Natural killer cell (primary cell): Measurements from ENCODE around the gene FBXO28. TPM values are rescaled to one million over a fixed set of nuclear protein-coding genes. Genes with fewer than 3 reads are reported as not detected.
A peak's percentile ranks its signal among the peaks of the same experiment; 100 is the strongest.

Experiments
- ATAC-seq, 3 donors: fragments of 150-1000 bp in 2 of 3; fragments of 200-7000 bp in 1 of 3; cut with Tn5 transposase; 1 replicate in 1 of 3; 2 replicates in 2 of 3; pipeline ENCODE4 v1.10.0; 2021; ENCODE audit warnings: mild to moderate bottlenecking in 2 of 3, moderate library complexity in 2 of 3
- DNase-seq, 2 donors: peaks; one replicate each; pipeline versions ENCODE4 v3.0.0 to v3.0.0-alpha.2; 2013 to 2021; ENCODE audit warnings: mixed read lengths in 1 of 2
- H3K27ac ChIP-seq: one replicate; pipeline ENCODE4 v1.5.1; 2013; ENCODE audit warnings: mild to moderate bottlenecking, low read length
- H3K27me3 ChIP-seq: one replicate; pipeline ENCODE4 v1.6.1; 2013; ENCODE audit warnings: low read length; ENCODE audit not compliant: control insufficient read depth, insufficient read depth
- H3K36me3 ChIP-seq: one replicate; pipeline ENCODE4 v1.6.1; 2013; ENCODE audit warnings: low read length; ENCODE audit not compliant: control insufficient read depth, insufficient read depth
- H3K4me1 ChIP-seq: one replicate; pipeline ENCODE4 v1.6.1; 2013; ENCODE audit warnings: low read length; ENCODE audit not compliant: control insufficient read depth, insufficient read depth
- H3K4me3 ChIP-seq: one replicate; pipeline ENCODE4 v1.5.1; 2013; ENCODE audit warnings: low read length
- H3K9me3 ChIP-seq: one replicate; pipeline ENCODE4 v1.6.1; 2013; ENCODE audit warnings: low read length; ENCODE audit not compliant: control insufficient read depth, insufficient read depth
- H3K27ac Mint-ChIP-seq, 2 donors: one replicate each; pipeline ENCODE4 v1.8.0; 2022; ENCODE audit warnings: mild to moderate bottlenecking in 2 of 2, mixed read lengths in 2 of 2, moderate library complexity in 1 of 2
- H3K27me3 Mint-ChIP-seq, 2 donors: one replicate each; pipeline ENCODE4 v1.8.0; 2022; ENCODE audit warnings: low read depth in 2 of 2, mixed read lengths in 2 of 2
- H3K36me3 Mint-ChIP-seq: one replicate; pipeline ENCODE4 v1.8.0; 2022; ENCODE audit warnings: mixed read lengths
- H3K4me1 Mint-ChIP-seq, 2 donors: one replicate each; pipeline ENCODE4 v1.8.0; 2022; ENCODE audit warnings: mixed read lengths in 2 of 2
- H3K4me3 Mint-ChIP-seq: one replicate; pipeline ENCODE4 v1.8.0; 2022; ENCODE audit warnings: mild to moderate bottlenecking, moderate library complexity, mixed read lengths
- H3K9me3 Mint-ChIP-seq, 2 donors: one replicate each; pipeline ENCODE4 v1.8.0; 2022; ENCODE audit warnings: mixed read lengths in 2 of 2
- CTCF ChIP-seq: fragments of 200-600 bp; IDR thresholded peaks from one replicate; pipeline ENCODE4 v1.8.0; 2022; ENCODE audit warnings: antibody characterized with exemption
- WGBS: methylation state at CpG from one replicate; pipeline ENCODE4 v1.1.7; 2013; ENCODE audit warnings: missing lambda C conversion rate; ENCODE audit not compliant: insufficient coverage; 5-methylcytosine and 5-hydroxymethylcytosine counted together
- intact Hi-C: fragments of 100-400 bp; cut with micrococcal nuclease; formaldehyde crosslinking; loops from one replicate; pipeline ENCODE4 v1.14.2; 2022
- total RNA-seq, 4 donors: library from RNA; stranded (reverse); fragments of 120-200 nt in 1 of 4; gene quantifications; one replicate each; pipeline versions ENCODE4 v1.2.3 to v1.2.4, GENCODE V29; 2013 to 2022

Gene FBXO28
- total RNA-seq, 3 donors from 2014 or later (not counting 1 experiment from before 2014, with no cell fraction given), result 26.2 to 28.4 (median 28.1) TPM

- peaks cover 6% of the 10 kb centered on the region for H3K36me3 ChIP-seq
- peak overlapping the region; percentile 95 for H3K27ac ChIP-seq
- no peaks in the 10 kb centered on the region for H3K36me3 Mint-ChIP-seq
- H3K9me3 Mint-ChIP-seq, result no peaks in the 10 kb centered on the region
- no peak for TF ChIP-seq CTCF
- no peaks in the 10 kb centered on the region for H3K9me3 ChIP-seq
- peak overlapping the region; percentile 97 for H3K4me3 Mint-ChIP-seq
- peak overlapping the region; percentile 87 for H3K4me3 ChIP-seq
- DNase-seq (no peak), ATAC-seq (peak in 1 of 3 donors; percentile 1)
- no peaks in the 10 kb centered on the region for H3K27me3 ChIP-seq
- H3K4me1 ChIP-seq, result peaks cover 8% of the 10 kb centered on the region
- WGBS, result 3% methylated on average over 9 of the region's 11 CpGs
- H3K4me1 Mint-ChIP-seq, result peaks cover 23 to 36% of the 10 kb centered on the region in 2 donors
- intact Hi-C loops, result loop anchor here (5.0 kb wide), 1 partner anchor 68 kb away; the partner anchor contains the start of gene DEGS1
- peaks cover 0 to 5% of the 10 kb centered on the region in 2 donors for H3K27me3 Mint-ChIP-seq
- peak overlapping the region; percentile 89 to 94 for H3K27ac Mint-ChIP-seq
Observed at GRCh38 chr1:224114787-224115175, 870 bp downstream of the FBXO28 start.

GRCh38 chr1:224116131-224116530 is 2.2 kb downstream of the FBXO28 start:
- no peak overlapping the region for H3K4me3 ChIP-seq
- H3K9me3 ChIP-seq, result no peaks in the 10 kb centered on the region
- intact Hi-C loops, result loop anchor here (1.0 to 5.0 kb wide), 3 partner anchors 66 to 341 kb away; partner anchors contain the start of gene DEGS1
- TF ChIP-seq CTCF, result peak; percentile 68
- H3K9me3 Mint-ChIP-seq, result no peaks in the 10 kb centered on the region
- H3K36me3 Mint-ChIP-seq, result no peaks in the 10 kb centered on the region
- peaks cover 8% of the 10 kb centered on the region for H3K4me1 ChIP-seq
- peak overlapping the region; percentile 44 to 94 for H3K27ac Mint-ChIP-seq
- peaks cover 29 to 38% of the 10 kb centered on the region in 2 donors for H3K4me1 Mint-ChIP-seq
- no peaks in the 10 kb centered on the region for H3K27me3 ChIP-seq
- peaks cover 12% of the 10 kb centered on the region for H3K36me3 ChIP-seq
- no peak overlapping the region for H3K27ac ChIP-seq
- WGBS, result 27% methylated on average over 4 of the region's 4 CpGs
- ATAC-seq, result peak in 2 of 3 donors; percentile 21 to 27
- DNase-seq, result peak in 1 of 2 donors; percentile 71
- H3K27me3 Mint-ChIP-seq, result peaks cover 0 to 3% of the 10 kb centered on the region in 2 donors
- H3K4me3 Mint-ChIP-seq, result peak overlapping the region; percentile 73

GRCh38 chr1:224118688-224119087 is 4.8 kb downstream of the FBXO28 start:
- no peak for DNase-seq
- H3K36me3 Mint-ChIP-seq, result no peaks in the 10 kb centered on the region
- H3K27ac ChIP-seq, result no peak overlapping the region
- H3K4me1 ChIP-seq, result peaks cover 6% of the 10 kb centered on the region
- H3K27me3 ChIP-seq, result no peaks in the 10 kb centered on the region
- no peaks in the 10 kb centered on the region for H3K9me3 Mint-ChIP-seq
- no peak overlapping the region for H3K4me3 ChIP-seq
- no peaks in the 10 kb centered on the region for H3K9me3 ChIP-seq
- peaks cover 24 to 38% of the 10 kb centered on the region in 2 donors for H3K4me1 Mint-ChIP-seq
- peaks cover 12% of the 10 kb centered on the region for H3K36me3 ChIP-seq
- intact Hi-C loops, result loop anchor here (5.0 kb wide), 1 partner anchor 64 kb away; the partner anchor contains the start of gene DEGS1
- no peaks in the 10 kb centered on the region for H3K27me3 Mint-ChIP-seq
- no peak overlapping the region for H3K4me3 Mint-ChIP-seq
- no peak for ATAC-seq
- no peak overlapping the region for H3K27ac Mint-ChIP-seq
- WGBS, result 88% methylated on average over 1 of the region's 1 CpG
- no peak for TF ChIP-seq CTCF

- Histone ChIP-seq H3K4me3 (no peak overlapping the region), H3K4me1 (no peaks in the 10 kb centered on the region), H3K27me3 (no peaks in the 10 kb centered on the region), H3K27ac (no peak overlapping the region), H3K9me3 (no peaks in the 10 kb centered on the region), H3K36me3 (peaks cover 12% of the 10 kb centered on the region)
- Mint-ChIP-seq H3K4me3 (no peak overlapping the region), H3K9me3 (no peaks in the 10 kb centered on the region), H3K36me3 (no peaks in the 10 kb centered on the region), H3K27ac (no peak overlapping the region), H3K4me1 (peaks cover 25 to 29% of the 10 kb centered on the region in 2 donors), H3K27me3 (no peaks in the 10 kb centered on the region)
- 97% methylated on average over 2 of the region's 4 CpGs for WGBS
- TF ChIP-seq CTCF, result no peak
- intact Hi-C loops, result no loop called here
- ATAC-seq, result no peak
- no peak for DNase-seq
Observed at GRCh38 chr1:224123136-224123535, 9.2 kb downstream of the FBXO28 start.
